Stimulated activated CD4-positive, alpha-beta T cell treated with anti-CD3 and anti-CD28 coated beads, TNF-alpha, amount 100 ng/mL, for 4 hours (primary cell): Measurements from ENCODE around the gene HADH.
"Not testable (repeated sequence)": the region's sequence is repeated elsewhere in the genome, so short reads cannot be mapped to it uniquely, and the experiment has no call there.

ENCODE experiments used
- DNase-seq, 3 experiments: peaks; one replicate each; pipeline ENCODE4 v3.0.0-alpha.2; 2020; ENCODE audit warnings: low read depth in 3 of 3

HADH gene

DNA sequence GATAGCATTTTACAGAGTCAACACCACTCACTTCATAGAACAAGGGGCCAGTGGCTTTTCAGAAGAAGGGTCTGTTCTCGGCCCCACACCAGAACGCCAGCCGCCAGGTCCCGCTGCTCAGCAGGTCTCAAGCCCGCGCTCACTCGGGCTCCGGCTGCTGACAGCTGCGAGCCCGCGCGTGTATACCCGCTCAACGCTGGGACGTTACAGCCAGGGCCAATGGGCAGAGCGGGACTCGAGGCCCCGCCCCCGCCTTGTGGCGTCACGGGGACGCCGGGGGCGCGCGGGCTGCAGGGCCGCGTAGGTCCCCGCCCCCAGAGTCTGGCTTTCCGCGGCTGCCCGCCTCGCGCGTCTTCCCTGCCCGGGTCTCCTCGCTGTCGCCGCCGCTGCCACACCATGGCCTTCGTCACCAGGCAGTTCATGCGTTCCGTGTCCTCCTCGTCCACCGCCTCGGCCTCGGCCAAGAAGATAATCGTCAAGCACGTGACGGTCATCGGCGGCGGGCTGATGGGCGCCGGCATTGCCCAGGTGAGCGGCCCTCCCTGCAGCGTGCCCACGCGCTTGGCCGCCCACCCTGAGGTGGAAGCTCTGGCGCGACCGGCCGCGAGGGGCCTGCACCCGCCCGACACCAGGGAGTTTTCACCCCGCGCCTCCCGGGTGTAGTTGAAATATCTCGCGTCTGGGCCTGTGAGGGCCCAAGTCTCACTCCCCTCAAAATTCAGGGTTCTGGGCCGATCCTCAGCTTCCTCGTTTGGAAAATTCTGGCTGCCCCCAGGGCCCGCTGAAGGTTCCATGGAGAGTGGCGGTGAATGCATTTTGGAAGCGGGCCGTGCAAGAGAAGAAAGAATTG, at the start of gene HADH:
TSS of gene HADH (plus strand) at position 353 of the 850 bp plus-strand sequence. CDS start at position 397, 44 bp downstream.
- peak; percentile 87 to 90 (median 89) for DNase-seq

DNA sequence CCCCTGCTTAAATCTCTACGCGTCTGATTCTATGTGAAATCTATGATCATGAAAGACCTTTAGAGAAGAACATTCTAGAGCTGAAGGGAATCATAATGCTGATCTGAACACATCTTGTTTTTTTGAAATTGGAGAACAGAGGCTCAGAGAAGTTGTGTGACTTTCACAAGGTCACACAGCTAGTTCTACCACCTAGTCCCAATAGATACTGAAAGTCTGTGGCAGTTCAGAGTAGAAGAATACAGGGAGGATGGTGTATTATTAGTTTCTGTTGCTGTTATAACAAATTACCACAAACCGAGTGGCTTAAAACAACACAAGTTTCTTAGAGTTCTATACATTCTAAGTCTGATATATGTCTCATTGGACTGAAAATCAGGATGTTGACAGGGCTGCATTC, 43.9 kb upstream of the HADH start:
- DNase-seq = no peak

DNA sequence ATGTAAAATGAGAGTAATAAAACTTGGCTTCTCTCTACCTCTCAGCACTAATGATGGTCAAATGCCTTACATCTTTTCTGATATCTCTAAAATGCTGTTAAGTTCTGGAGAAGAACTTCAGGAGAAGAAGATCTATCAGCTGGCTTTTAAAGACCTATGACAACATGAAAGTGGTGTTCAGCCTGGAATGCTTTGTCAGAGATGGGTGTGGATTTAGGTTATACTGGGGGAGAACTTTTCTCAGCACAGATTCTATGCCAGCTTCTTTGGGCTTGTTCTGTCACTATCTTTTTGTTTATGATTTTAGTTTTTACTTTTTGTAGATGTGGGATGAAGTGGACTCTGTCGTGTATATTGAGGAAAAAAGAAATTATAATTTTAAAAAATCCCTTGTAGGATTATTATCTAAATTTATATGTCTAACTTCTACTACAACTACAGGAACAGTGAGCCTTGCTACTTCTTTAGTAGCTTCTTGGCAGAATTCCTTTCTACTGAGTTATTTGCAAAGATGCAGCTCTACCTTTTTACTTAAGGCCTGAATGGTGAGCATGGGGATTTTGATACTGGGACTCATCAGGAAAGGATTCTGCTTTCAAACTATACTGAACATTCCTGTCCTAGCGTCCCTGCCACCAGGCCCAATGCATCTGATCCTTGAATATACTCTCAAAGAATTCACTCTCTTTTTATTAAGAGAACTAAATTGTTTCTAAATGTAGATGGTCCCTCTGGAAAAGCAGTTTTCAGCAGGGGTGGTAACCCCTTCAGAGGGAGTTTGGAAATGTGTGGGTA, 38.7 kb upstream of the HADH start:
- no peak for DNase-seq

DNA sequence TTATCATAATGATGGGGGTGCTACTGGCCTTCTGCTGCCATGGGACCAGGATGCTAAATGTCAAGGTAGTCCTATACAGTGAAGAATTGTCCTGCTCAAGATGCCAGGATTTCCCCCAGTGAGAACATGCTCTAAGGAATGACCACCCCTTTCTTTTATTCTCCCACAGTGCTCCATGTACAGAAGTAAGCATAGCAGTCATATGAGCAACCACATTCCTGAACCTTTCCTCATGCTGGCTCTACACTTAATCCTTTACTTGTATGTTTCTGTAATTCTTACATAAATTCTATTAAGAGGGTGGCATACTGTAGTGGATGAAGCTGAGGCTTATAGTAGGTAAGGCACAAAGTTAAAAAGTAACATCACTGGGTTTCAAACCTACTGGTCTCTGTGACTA, 38.1 kb upstream of the HADH start:
- DNase-seq = no peak

DNA sequence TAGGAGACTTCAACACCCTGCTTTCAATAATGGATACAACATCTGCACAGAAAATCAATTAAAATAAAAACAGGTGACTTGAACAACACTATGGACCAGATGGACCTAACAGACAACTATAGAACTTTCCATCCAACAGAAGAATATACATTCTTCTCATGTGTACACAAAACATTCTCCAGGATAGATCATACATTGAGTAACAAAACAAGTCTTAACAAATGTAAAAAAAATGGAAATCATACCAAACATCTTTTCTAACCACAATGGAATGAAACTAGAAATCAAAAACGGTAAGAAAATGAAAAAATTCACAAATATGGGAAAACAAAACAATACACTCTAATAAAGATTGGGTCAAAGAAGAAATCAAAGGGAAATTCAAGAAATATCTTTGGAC, 33.7 kb upstream of the HADH start:
- DNase-seq = no peak

DNA sequence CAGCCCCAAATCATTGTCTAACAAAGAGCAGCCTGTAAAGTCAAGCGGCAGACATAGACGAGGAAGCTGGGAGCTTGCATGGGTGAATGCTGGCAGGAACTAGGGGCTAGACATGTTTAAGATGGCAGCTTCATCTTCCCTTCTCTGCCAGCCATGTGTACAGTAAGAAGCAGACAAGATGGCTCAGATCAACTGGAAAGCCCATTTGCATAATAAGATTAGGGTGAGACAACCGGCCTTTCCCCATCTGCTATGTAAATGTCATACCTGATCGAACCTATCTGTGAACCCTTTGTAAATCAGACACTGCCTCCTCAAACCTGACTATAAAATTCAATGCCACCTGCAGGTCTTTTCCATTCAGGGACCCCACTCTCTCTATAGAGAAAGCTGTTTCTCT, 22.8 kb upstream of the HADH start:
- no peak for DNase-seq

DNA sequence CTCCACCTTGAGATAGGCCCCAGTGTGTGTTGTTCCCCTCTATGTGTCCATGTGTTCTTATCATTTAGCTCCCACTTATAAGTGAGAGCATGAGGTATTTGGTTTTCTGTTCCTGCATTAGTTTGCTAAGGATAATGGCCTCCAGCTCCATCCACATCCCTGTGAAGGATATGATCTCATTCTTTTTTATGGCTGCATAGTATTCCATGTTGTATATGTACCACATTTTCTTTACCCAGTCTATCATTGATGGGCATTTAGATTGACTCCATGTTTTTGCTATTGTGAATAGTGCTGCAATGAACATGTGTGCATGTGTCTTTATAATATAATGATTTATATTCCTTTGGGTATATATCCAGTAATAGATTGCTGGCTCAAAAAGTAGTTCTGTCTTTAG, 22.2 kb upstream of the HADH start:
- not testable (repeated sequence) for DNase-seq

DNA sequence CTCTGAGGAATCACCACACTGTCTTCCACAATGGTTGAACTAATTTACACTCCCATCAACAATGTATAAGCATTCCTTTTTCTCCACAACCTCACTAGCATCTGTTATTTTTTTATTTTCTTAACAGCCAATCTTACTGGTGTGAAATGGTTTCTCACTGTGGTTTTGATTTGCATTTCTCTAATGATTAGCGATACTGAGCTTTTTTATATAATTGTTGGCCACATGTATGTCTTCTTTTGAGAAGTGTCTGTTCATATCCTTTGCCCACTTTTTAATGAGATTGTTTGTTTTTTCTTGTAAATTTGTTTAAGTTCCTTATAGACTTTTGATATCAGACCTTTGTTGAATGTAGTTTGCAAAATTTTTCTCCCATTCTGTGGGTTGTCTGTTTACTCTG, 21.8 kb upstream of the HADH start:
- not testable (repeated sequence) for DNase-seq

DNA sequence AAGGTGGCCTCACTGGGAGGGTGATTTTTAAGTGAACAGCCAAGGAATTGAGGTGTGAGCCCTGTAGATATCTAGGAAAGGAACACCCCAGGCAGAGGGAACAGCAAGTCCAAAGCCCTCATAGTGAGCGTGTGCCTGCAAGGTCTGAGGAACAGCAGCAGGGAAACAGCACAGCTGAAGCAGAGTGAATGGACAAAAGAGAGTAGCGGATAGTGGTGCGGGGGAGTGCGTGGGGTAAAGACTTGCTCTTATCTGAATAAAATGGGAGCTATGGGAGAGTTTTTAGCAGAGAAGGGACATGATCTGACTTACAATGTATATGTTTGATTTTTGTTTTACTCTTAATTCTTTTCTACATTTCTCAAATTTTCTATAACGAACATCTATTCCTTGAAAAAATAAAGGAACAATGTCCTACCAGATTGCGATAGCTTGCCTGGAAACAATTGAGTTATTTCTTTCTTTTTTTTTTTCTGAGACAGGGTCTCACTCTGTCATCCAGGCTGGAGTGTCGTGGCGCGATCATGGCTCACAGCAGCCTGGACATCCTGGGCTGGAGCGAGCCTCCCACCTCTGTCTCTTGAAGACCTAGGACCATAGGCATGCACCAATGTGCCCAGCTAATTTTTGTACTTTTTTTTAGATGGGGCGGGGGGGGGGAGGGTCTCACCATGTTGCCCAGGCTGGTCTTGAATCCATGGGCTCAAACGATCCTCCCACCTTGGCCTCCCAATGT, 19.5 kb upstream of the HADH start:
- DNase-seq = no peak

DNA sequence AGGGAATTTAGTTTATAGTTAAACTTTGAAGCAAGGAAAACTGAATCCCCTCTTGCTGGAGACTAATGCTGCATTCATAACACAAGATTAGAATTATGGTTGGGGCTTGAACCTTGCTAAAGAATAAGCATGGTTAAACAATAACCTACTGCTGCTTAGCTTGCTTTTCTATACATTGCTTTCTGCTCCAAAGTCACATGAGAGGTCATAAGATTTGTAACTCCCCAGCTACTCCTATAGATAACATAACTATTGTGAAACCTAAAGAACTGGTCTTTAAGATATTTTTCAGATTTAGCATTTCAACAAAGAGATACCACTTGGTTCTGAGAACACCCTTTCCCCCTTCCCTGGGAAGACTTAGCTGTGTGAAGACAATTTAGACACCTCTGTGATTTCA, 17.1 kb upstream of the HADH start:
- DNase-seq = no peak

DNA sequence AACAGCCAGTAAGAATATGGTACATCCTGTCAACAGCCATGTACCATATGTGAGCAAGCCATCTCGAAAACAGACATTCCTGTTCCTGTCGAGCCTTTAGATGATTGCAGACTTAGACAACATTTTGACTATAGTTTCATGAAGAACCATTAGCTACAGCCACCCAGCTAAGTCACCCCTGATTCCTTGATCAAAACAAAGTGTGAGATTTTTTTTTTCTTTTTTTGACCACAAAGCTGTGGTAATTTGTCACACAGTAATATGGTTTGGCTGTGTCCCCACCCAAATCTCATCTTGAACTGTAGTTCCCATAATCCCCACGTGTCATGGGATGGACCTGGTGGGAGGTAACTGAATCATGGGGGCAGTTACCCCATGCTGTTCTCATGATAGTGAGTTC, 15.2 kb upstream of the HADH start:
- DNase-seq = no peak

DNA sequence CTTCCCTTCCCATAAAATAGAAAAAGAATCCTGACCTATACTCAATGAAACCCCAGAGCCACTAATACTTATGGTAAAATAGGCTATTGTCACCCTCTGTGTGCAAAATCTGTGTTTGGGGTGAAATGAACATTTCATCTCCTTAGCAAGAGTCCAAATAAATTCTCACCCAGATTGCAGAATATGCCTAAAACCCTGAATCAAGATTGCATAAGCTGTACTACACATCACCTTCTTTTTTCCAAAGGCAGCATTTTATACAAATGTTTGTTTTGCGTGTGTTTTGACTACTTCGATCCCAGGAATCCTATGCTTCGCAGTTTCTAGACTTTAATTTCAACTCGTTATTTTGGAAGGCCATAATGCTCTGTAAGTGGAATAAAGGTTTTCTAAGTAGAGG, 12.2 kb upstream of the HADH start:
- no peak for DNase-seq

DNA sequence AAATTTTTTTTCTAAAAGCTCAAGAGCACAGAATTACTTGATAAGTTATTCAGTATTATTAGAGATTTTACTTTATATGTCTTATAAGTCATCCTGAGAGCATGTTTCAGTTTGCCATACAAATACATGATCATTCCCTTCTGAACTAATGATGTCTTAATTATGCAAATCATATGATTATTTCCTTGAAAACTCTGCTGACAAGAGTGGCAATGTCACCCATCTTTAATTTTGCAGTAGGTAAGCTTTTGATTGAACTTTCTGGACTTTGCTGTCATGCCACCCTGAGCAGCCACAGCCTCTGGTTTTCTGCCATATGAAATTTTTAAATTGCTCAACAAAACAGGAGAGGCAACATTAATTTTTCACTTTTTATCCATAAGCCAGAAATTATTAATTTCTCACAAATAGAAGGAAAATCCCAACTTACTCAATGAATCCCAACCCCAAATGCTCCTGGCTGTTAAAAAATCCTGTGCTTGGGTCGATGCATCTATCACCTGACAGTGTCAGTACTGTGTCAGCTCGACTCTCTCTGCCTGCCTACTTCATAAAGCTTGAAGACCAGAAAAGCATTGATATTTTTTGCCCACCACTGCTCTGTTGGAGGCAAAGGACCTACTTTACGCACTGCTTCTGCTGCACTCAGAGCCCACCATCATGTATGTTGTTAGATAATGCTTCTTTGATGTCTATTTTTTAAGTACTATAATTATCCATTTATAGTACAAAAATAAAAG, 11.6 kb upstream of the HADH start:
- DNase-seq = no peak

DNA sequence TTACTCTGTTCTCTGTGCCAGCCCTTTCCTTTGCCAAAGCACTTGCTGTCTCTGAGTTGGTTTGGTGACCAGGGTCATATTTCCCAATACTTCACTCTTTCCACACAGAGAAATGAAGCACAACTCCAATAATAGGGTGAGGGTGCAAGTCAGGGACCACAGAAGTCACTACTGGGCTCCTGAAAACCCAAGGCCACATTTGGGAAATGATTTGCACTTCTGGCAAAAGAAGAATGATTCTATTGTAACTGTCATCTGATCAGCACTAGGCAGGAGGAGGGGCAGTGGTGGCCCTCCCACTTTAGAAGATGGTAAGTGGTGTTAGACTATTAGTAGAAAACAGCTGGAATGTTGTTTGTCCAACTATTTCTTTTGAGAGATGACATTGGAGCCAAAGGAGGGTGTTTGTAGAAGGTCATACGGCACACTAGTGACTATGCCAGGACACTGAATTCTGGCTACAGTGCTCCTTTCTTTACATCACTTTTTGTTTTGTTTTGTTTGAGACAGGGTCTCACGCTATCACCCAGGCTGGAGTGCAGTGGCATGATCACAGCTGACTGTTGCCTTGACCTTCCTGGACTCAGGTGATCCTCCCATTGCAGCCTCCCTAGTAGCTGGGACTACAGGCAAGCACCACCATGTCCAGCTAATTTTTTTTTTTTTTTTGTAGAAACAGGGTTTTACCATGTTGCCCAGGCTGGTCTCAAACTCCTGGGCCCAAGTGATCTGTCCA, 10.8 kb upstream of the HADH start:
- DNase-seq = no peak

DNA sequence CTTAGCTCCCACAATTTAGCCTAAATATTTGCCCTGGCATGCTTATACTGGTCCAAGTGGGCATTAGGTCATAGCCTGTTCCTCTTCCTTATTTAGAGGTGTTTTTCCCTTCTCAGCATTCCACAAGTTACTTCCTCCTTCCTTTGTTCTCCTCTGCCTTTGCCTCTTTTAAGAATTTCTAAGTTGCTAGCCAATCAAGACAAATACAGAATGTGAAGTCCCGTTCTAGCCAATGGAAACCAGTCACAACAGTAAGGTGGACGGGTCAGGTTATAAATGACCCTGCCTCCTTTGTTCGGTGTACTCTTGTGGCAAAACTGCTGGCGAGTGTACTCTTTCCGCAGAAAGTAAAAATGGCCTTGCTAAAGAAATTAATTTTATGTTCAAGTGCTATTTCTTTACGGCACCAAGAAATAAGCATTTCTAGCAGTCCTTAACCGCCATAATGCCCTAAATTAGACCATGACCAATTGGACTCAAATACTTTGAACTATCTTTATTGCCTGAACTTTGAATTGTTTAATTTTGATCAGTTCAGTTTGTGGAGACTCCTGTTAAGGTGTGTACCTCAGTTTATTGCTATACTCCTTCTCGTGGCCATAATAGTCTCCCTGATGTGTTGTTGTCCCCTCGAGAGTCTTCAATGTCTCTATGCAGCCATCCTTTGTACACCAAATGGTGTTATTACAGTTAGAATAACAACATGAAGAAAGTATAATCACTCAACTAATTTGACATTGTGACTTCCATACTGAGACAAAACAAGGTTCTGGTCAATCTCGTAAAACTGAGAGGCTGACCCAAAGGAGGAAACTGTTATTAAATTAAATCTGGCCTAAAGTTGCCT, 1.6 kb upstream of the HADH start:
- DNase-seq = no peak

DNA sequence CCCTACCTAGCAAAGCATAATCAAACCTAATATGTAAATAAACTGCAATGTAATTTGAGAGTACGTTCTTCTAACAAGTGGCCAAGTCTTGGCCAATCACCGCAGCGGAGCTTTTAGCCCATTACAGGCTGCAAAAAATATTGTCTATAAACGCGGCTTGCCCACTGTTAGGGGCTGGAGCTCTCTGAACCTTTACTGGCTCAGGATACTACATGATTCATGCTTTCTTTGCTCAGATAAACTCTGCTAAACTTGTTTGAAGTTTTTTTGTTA, 990 bp upstream of the HADH start:
- DNase-seq = no peak

DNA sequence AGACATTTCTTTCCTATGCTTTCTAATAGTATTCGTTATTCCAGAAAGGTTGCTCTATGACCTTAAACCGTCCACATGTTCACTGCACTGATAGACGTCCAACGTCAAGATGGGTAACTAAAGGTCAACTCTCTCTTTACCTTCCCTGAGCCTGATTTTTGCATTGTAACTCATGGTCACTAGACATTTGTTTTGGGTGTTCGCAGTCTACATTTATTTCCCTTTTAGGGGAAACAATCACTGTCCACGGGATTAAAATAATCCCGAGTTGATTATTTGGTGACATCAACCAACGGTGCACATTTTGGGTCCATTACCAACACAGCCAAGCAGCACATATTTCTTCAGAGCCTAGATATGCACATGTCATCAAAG, 540 bp upstream of the HADH start:
- no peak for DNase-seq

DNA sequence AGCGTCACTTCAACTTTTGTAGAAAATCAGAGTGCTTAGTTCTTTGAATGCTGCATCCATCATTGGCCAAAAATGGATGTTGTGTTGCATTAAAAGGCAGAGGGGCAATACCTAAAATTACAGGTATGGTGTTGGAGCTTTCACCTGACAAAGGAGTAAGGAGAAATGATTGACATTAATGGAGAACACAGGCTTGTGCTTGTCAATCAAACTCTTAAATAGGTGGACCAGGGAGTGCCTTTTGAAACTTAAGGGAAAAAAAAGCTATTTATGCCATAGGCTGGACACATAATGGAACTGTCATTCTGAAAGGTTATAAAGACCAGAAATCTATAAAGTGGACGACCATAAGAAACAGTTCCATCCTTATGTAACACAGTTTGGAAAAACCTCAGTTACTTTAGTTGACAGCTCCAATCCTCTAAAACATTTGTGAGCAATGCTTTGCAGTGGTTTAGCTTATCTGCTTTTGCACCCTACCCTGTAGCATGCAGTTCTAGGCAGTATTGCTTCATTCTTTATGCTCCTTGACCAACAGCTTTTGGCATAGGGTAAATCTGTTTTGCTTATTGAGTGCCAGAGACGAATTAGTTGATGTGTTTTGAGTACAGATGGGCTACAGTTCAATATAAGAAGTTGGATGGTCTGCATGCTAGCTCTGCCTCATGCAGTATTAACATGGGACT, 2.4 kb downstream of the HADH start:
- DNase-seq = no peak

DNA sequence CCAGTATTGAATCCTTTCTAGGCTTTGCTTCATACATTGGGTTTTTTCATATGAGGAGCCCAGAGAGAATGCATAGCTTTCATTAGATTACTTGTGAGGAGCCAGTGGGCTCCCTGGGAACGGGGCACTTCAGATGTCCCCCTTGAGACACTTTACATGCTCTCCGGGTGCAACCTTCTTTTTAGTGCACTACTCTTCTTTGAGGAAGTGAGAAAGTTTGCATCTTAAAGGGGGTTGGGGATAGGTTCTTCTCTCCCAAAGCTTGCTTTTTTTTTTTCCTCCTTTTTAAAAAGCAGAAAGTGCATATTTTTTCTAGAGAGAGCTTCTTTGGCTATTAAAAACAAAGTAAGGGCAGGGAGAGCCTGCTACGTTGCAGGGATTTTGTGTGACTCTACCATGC, 4.3 kb downstream of the HADH start:
- no peak for DNase-seq

DNA sequence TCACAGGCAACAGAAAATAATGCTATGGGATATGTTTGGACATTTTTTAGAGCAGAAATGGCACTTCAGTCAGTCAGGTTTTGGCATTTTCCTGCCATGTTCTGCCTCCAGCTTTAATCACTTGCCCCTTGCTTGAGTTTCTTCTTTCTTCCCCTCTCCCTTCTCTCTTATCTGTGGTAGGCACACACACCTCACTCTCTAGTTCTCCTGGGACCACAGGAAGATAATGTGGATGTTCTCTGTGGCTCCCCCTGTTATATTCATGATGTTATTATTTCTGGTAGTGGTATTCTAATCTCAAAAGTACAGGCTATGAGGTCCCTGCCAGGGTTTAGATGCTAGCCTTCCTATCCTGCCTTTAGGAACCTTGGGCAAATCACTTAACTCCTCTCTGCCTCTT, 5.2 kb downstream of the HADH start:
- DNase-seq = no peak
